ENCODE measurements around the gene TRAF4.
"Not testable (repeated sequence)": the region's sequence is repeated elsewhere in the genome, so short reads cannot be mapped to it uniquely, and the experiment has no call there.

The TRAF4 gene

DNA sequence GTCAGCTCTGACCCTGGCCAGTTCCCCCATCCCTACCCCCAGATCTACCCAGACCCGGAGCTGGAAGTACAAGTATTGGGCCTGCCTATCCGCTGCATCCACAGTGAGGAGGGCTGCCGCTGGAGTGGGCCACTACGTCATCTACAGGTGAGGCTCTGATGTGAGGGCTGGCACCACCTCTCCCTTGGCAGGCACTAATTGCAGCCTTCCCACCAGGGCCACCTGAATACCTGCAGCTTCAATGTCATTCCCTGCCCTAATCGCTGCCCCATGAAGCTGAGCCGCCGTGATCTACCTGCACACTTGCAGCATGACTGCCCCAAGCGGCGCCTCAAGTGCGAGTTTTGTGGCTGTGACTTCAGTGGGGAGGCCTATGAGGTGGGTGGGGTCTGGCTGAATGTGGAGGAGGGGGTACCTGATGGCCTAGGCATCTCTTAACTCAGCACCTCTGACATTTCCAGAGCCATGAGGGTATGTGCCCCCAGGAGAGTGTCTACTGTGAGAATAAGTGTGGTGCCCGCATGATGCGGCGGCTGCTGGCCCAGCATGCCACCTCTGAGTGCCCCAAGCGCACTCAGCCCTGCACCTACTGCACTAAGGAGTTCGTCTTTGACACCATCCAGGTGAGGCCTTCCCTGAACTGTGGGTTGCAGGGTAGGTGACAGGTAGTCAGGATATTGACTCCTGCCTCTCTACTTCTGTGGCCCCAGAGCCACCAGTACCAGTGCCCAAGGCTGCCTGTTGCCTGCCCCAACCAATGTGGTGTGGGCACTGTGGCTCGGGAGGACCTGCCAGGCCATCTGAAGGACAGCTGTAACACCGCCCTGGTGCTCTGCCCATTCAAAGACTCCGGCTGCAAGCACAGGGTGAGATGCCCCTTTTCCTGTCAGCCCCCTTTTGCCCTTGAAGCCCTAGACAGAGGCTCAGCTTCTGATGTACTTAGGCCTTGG, 4.3 kb downstream of the TRAF4 start:
- no peak for DNase-seq (ENCODE audit: low read depth in 2 of 2)

DNA sequence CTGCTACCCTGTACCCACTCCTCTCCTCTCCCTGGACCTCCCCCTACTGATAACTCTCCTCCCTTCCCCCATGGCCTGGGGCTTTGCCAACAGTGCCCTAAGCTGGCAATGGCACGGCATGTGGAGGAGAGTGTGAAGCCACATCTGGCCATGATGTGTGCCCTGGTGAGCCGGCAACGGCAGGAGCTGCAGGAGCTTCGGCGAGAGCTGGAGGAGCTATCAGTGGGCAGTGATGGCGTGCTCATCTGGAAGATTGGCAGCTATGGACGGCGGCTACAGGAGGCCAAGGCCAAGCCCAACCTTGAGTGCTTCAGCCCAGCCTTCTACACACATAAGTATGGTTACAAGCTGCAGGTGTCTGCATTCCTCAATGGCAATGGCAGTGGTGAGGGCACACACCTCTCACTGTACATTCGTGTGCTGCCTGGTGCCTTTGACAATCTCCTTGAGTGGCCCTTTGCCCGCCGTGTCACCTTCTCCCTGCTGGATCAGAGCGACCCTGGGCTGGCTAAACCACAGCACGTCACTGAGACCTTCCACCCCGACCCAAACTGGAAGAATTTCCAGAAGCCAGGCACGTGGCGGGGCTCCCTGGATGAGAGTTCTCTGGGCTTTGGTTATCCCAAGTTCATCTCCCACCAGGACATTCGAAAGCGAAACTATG, 5.2 kb downstream of the TRAF4 start:
- no peak for DNase-seq (ENCODE audit: low read depth in 2 of 2)

DNA sequence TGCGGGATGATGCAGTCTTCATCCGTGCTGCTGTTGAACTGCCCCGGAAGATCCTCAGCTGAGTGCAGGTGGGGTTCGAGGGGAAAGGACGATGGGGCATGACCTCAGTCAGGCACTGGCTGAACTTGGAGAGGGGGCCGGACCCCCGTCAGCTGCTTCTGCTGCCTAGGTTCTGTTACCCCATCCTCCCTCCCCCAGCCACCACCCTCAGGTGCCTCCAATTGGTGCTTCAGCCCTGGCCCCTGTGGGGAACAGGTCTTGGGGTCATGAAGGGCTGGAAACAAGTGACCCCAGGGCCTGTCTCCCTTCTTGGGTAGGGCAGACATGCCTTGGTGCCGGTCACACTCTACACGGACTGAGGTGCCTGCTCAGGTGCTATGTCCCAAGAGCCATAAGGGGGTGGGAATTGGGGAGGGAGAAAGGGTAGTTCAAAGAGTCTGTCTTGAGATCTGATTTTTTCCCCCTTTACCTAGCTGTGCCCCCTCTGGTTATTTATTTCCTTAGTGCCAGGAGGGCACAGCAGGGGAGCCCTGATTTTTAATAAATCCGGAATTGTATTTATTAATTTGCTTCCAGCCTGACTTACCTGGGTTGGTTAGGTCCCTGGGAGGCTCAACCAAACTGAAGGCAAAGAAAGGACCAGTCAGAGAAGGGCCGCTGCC, 5.8 kb downstream of the TRAF4 start:
- no peak for DNase-seq (ENCODE audit: low read depth in 2 of 2)

DNA sequence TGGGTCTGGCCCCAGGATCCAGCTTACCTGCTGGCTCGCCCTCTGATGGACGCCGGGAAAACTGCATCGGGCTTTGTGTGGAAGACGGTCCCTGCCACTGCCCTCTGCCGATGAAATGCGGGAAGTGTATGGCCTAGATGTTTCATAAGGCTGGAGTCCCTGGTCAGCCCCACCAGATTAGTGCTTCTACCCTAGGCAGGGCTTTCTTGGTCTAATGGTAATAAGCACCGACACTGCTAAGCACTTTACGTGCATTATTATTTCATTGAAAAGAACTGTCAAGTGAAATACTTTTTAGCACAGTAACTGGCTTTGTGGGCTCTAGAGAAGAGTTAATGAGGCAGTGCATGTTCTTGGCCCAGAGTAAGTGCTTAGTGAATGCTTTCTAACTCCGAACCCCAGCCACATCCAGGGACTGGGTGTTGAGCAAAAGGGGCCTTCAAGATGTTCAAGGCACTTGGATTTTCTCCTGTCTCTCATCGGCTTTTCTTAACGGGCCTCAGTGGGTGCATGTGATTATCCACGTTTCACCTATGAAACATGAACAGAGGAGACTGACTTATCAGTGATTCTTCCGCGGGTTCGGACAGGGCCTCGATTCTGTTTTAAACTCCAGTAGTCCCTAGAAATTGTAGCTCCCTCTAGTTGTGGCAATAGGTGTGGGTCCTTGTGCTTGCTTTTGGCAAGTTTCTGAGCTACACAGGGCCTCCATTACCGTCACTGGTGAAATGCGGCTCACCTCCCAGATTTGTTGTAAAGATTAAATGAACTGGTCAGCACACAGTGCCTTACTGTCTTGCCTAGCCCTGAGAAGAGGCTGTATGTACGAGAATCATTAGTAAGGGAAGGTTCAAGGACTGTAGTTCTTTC, 6.6 kb downstream of the TRAF4 start:
- peak; percentile 73 to 76 for DNase-seq (ENCODE audit: low read depth in 2 of 2)

DNA sequence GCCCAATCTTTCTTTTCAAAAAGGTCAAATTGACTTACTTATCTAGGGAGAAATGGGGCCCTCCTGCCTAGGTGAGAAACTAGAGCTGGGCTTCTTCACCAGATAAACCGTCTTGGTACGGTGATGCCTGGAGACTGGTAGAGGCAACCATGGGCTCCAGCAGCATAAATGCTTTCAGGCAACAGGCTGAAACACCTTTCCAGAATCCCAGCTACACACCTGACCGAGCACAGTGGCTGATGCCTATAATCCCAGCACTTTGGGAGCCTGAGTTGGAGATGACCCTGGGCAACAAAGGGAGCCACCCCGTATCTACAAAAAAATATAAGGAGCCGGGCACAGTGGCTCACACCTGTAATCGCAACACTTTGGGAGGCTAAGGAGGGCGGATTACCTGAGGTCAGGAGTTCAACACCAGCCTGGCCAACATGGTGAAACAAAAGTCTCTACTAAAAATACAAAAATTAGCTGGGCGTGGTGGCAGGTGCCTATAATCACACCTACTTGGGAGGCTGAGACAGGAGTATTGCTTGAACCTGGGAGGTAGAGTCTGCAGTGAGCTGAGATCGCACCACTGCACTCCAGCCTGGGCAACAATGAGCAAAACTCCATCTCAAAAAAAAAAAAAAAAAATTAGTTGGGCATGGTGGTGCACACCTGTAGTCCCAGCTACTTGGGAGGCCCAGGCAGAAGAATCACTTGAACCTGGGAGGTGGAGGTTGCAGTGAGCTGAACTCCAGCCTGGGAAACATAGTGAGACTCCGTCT, 8.0 kb downstream of the TRAF4 start:
- no peak for DNase-seq (ENCODE audit: low read depth in 2 of 2)

DNA sequence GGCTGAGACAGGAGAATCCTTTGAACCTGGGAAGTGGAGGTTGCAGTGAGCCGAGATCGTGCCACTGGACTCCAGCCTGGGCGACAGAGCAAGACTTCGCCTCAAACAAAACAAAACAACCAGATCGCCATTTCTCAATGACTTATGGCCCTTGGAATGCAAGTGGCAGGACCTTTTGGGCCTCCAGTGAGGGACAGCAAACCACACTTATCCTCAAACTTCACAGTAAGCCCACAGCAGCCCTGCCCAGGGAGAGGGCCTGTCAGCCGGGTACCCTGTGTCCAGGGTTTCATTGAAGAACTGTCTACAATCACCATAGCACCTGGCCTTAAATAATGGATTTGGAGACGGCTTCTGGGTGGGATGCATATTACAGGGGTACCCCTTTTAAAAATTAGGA, 11.7 kb downstream of the TRAF4 start:
- DNase-seq (ENCODE audit: low read depth in 2 of 2) = no peak

DNA sequence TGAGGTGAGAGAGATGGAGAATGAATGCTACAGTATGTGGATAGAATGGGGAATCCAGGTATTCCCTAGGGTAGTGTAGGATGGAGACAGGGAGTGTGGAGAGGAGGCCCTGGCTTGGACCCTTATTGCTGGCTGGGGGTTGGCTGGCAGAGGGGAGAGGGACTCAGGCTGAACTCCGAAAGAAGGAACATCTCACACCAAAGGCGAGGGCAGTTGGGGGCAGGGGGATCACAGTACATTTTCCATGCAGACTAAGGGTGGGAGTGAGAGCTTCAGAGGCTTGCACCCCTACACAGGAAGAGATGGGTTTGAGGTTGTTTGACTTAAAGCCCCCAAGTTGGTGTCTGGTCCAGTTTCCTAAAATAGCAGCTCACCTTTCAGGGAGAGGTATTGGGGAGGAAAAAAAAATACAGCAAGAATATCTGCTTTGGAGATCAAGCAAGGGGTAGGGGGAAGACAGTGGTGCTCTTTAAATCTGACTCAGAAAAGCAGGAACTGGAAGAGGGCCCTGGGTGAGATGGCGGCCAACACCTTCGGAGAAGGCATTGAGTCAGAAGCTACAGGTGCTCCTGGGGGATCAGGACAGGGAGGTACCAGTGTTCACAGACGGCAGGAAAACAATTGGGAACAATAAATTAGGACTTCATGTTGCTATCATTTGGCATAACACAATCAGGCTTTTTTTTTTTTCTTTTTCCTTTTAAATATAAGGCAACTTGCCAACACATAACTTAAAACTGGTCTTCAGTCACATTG, 12.4 kb downstream of the TRAF4 start:
- DNase-seq (ENCODE audit: low read depth in 2 of 2) = no peak

DNA sequence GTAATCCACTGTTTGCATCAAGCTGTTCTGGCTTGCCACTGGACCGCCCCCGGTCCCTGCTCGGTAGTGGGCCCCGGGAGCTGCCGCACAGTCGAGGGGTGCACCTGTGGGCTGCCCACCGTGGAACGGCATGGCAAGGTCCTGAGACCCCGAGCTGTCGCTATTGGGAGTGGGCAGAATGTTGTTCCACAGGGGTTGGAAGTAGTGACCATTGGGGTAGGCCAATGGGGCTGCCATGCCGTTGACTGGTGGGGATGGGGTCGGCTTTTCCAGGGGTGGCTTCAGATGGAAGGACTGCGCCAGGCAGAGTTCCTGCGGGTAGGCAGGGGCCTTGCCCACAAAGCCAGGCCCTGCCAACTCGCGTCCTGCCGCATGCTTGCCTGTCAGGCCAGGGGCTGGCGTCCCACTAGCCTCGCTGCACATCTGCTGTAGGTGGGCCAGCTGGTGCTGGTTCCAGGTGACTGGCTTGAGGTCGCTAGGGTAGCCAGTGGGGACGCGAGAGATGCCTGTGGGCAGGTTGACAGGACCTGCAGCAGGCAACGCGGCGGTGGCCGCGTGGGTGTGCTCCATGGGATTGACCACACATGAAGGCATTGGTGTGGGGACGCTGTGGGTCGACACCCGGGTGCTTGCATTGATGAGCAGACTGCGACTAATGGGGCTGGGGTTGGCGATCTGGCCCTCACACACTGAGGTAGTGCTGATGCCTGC, 14.8 kb downstream of the TRAF4 start:
- no peak for DNase-seq (ENCODE audit: low read depth in 2 of 2)

DNA sequence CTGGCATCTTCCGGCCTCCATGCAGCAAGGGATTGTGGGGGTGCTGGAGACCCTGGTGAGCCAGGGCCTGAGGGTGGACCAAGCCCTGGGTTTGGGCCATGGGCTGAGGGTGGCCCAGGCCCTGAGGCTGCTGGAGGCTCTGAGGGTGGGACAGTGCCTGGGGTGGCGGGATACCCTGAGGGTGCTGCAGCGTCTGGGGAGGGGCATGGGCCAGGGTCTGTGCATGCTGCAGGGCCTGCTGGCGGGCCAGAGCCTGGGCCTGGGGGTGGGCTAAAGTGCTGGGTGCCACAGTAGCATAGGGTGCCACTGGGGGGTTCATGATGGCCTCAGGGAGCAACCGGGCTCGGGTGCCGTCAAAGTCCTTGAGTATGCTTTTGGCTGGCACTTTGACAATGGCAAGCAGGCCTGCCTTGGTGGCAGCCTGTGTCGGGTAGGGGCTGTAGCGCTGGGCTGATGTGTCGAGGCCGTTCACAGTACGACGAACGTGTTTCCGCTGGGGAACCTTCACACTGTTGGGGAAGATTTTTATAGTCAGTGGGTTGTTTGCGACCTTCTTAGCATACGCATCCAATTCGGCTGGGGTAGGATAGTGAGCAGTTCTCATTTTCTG, 15.6 kb downstream of the TRAF4 start:
- DNase-seq (ENCODE audit: low read depth in 2 of 2) = no peak

DNA sequence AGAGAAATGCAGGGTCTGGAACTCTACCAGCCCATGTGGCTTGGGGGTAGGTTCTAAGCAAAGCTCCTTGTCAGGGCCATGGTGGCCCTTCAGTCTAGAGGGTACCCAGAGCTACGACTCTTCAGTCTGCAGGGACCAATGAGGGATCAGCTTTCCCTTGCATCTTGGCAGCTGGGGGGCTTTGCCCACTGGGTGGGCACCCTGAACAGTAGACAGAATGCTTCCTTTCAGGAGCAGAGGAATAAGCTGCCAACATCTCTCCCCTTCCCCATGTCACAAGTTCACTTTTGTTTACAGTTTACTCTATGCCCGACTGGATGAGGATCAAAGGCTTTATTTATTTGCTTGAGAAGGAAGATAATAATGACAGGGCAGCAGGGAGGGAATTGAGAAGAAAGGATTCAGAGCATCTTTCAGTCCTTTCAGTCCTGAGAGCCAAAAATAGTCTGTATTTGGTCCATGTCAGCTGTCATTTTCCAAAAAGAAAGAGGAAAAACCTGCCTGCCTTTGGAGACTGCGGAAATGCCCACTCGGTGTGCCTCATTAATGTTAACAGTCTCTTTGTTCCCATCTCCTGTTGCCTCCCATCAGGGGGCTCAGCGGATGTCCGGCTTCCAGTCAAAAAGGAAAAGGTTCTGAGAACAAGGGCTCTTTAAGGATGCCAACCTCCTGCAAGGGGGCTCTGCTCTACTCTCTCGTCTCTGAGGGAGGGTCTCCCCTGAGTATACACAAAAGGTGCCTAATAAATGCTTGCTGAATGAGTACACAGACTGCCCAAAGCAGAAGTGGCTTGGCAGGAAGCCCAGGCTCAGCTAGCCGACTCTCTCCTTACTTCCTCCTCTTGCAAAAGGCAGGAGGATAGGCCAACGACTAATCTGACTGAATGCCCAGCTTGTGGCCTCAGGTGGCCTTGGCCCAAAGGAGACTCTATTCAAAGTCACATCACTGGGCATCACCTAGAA, 17.1 kb downstream of the TRAF4 start:
- DNase-seq (ENCODE audit: low read depth in 2 of 2) = no peak

DNA sequence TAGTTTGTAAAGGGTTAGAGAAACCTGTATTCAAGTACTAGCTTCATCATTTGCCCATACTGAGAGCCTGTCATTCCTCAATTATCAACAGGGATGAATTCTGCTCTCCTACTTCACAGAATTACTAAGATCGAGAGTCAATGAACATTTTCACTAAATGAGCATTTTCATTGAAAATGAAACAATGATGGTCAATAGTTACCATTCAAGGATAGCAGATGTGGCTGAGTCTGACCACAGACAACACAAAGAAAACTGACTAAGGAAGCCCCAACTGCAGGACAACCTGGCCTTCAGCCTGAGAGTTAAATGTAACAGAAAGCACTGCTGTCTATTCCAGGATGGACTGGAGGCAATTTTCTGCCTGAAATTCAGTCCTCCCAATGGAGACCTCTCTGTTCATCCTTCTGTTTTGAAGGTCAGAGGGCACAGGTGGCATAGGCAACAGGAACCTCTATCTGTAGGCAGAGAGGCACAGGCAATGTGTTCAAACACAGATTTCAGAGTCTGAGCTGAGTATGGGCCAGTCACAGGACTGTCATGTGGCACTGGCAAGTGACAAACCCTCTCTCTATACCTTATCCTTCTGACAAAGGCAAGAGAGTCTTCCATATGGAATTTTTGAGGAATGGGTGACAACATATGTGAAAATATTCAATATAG, 19.5 kb downstream of the TRAF4 start:
- DNase-seq (ENCODE audit: low read depth in 2 of 2) = no peak

DNA sequence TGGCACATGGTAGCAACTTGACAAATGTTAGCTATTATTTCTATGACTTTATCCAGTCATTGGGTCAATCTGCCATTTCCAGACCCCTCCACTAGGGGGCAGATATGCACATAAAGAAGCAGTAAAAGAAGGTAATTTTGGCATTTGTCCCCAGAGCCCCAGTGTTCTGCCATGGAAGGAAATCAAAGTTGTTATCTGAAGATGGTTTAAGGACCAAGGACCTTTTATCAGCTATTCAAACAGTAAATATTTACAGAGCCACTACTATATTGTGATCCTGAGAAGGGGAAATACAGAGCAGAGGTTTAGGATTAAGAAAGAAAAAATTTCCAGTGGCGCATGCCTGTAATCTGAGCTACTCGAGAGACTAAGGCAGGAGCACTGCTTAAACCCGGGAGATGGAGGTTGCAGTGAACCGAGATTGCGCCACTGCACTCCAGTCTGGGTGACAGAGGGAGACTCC, 20.0 kb downstream of the TRAF4 start:
- DNase-seq (ENCODE audit: low read depth in 2 of 2) = peak; percentile 54 to 60

DNA sequence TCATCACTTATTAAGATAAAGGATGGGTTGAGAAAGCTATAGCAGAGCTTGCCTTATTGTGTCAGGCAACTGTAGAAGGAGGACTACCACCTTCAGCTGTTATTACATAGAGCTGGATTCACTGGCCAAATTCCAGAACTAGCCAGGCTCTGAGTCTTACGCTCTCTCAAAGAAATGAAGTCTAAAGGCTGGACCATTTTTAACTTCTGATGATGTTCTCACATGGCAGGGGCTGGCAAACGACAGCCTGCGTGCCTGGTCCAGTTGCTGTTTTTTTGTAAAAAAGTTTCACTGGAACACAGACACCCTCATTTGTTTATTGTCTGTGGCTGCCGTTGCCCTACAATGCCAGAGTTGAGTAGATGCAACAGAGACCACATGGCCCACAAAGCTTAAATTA, 21.2 kb downstream of the TRAF4 start:
- no peak for DNase-seq (ENCODE audit: low read depth in 2 of 2)

DNA sequence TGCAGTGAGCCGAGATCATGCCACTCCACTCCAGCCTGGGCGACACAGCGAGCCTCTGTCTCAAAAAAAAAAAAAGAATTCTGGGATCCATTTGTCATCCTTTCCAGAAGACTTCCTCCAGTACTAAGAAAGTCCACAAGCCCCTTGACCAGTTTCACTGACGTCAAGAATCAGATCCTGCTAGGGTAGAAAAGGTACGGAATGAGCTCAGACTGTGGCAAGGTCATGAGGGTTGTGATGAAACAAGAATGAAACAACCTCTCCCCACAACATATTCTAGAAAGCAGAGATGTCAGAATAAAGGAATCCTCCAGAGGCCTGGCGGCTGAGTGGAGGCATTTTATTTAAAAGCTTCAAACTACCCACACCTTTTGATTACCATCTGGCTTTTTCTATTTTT, 29.9 kb downstream of the TRAF4 start:
- DNase-seq (ENCODE audit: low read depth in 2 of 2) = no peak

DNA sequence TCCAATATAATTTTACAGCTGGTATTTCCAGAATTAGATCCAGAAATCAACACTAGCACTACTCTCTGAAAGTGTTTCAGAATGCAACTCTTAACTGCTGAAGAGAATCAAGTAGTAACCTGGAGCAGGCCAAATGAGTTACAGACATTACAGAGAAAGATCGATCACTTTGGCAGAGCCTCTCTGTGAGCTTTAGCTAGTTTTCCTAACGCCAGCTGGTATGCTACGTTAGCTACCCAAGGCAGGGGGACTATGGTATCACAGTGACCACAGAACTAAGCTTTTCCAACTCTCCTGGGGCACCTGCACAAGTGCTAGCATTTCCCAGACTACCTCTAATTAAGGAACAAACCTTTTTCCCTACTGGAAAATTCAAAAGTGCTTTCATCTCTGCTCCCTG, 30.4 kb downstream of the TRAF4 start:
- DNase-seq (ENCODE audit: low read depth in 2 of 2) = no peak

DNA sequence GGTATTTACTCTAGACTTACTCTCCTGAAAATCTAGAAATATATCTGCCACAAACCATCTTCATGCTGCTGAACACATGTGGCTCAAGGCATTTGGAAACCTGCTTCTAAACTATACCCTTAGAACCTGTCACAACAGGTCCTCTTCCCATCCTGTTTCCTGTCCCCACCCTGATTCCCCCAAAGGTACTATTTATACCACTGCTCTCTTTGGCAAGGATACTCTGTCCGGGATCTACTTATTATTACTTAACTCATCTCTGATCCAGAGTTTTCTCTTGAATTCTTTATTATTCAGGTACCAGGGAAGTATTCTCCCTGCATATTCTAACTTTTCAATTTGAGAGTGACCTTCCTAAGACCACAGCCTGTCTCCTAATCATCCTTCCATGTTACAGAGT, 33.4 kb downstream of the TRAF4 start:
- DNase-seq (ENCODE audit: low read depth in 2 of 2) = no peak

DNA sequence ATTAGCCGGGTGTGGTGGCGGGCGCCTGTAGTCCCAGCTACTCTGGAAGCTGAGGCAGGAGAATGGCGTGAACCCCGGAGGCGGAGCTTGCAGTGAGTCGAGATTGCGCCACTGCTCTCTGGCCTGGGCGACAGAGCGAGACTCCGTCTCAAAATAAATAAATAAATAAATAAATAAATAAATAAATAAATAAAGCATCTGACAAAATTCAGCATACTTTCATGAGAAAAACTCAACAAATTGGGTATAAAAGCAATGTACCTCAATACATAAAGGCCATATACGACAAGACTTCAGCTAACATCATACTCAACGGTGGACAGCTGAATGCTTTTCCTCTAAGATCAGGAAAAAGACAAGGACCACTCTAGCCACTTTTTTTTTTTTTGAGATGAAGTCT, 35.8 kb downstream of the TRAF4 start:
- not testable (repeated sequence) for DNase-seq (ENCODE audit: low read depth in 2 of 2)
